K562 (cell line): Measurements from ENCODE around the gene ADAMTS2. TPM values are rescaled to one million over a fixed set of nuclear protein-coding genes. Genes with fewer than 3 reads are reported as not detected.

Experiments
- EP400 ChIP-seq: fragments of 450-650 bp; IDR thresholded peaks from 2 replicates; pipeline ENCODE4 v1.6.1; 2017; ENCODE audit warnings: antibody characterized with exemption, mild to moderate bottlenecking, moderate library complexity
- MAX ChIP-seq: sonication (generic); formaldehyde crosslinking; IDR thresholded peaks from 2 replicates; pipeline ENCODE4 v1.9.0; 2022; ENCODE audit warnings: mild to moderate bottlenecking, missing genetic modification reagents
- SAFB2 ChIP-seq: fragments of 200-400 bp; formaldehyde crosslinking; IDR thresholded peaks from 2 replicates; pipeline ENCODE4 v1.6.1; 2018; ENCODE audit warnings: borderline replicate concordance, low read length, low read depth, moderate library complexity; ENCODE audit not compliant: severe bottlenecking
- TAF15 ChIP-seq: fragments of 200-400 bp; formaldehyde crosslinking; IDR thresholded peaks from 2 replicates; pipeline ENCODE4 v1.6.1; 2017; ENCODE audit warnings: mild to moderate bottlenecking, low read depth, low read length, moderate library complexity
- ZBTB12 ChIP-seq: fragments of 250-450 bp; sonication (Bioruptor Pico); IDR thresholded peaks from 2 replicates; pipeline ENCODE4 v1.4.0; 2020
- ZBTB43 ChIP-seq: sonication (generic); formaldehyde crosslinking; IDR thresholded peaks from 2 replicates; pipeline ENCODE4 v1.8.0; 2023; ENCODE audit warnings: mild to moderate bottlenecking, missing genetic modification reagents
- ZNF586 ChIP-seq: fragments of 450-650 bp; formaldehyde crosslinking; conservative IDR thresholded peaks from 2 replicates; pipeline ENCODE4 v1.4.0; 2020; ENCODE audit warnings: mild to moderate bottlenecking, moderate library complexity
- polyA plus RNA-seq, 8 experiments: library from polyadenylated mRNA; depleted of rRNA in 4 of 8; stranded (reverse) in 5 of 8; unstranded in 3 of 8; fragments of >200 nt; fragmentation: Nextera tagmentation in 2 of 8; fragmentation: Illumina TruSeq in 1 of 8; extraction: Ambion mirVana in 2 of 8; extraction: Trizol in 1 of 8; gene quantifications; 2 replicates each; pipeline versions ENCODE4 v1.2.1 to v1.2.3, GENCODE V29; 2011 to 2014; ENCODE audit warnings: inconsistent platforms in 1 of 8, missing spikeins in 1 of 8
- total RNA-seq, 7 experiments: library from RNA; depleted of rRNA in 6 of 7; stranded (reverse); fragments of >200 nt in 6 of 7; fragmentation: Illumina TruSeq in 2 of 7; extraction: Trizol in 2 of 7; gene quantifications; 2 replicates each; pipeline versions ENCODE4 v1.2.1 to v1.2.3, GENCODE V29; 2011 to 2021; ENCODE audit warnings: low replicate concordance in 1 of 7

The ADAMTS2 gene
- total and polyA plus RNA-seq, 9 of the 15 experiments (the other 6 are each of a cell fraction or from before 2014, with no cell fraction given): not detected

- TF ChIP-seq ZBTB43 (CRISPR knock-in tag): no peak
- no peak for TF ChIP-seq TAF15
- no peak for TF ChIP-seq MAX (CRISPR knock-in tag)
- TF ChIP-seq ZBTB12 (CRISPR knock-in tag): no peak
- no peak for TF ChIP-seq ZNF586 (CRISPR knock-in tag)
- TF ChIP-seq EP400: no peak
- TF ChIP-seq SAFB2: no peak
- TF ChIP-seq, all 486 proteins: peak for 0
These were observed 192.3 kb downstream of the ADAMTS2 start (continued) for GRCh38 chr5:179152941-179153340.
